Hepatocyte (in vitro differentiated cells): ENCODE data around the gene TXNL4B.

Experiments
- EZH2 ChIP-seq: fragments of 200-600 bp; sonication (generic); IDR thresholded peaks from 2 replicates; pipeline ENCODE4 v1.6.1; 2016; ENCODE audit warnings: antibody characterized with exemption, mild to moderate bottlenecking, borderline replicate concordance
- EZH2phosphoT487 ChIP-seq: fragments of 200-600 bp; sonication (generic); IDR thresholded peaks from one replicate; pipeline ENCODE4 v1.6.1; 2018; ENCODE audit warnings: antibody characterized with exemption, mild to moderate bottlenecking, low read depth, moderate library complexity; ENCODE audit not compliant: unreplicated experiment, severe bottlenecking
- TF ChIP-seq, protein P1 (sequence below): fragments of 200-600 bp; sonication (generic); IDR thresholded peaks from 2 replicates; pipeline ENCODE4 v1.5.1; 2016; ENCODE audit warnings: antibody characterized with exemption, mild to moderate bottlenecking; ENCODE audit not compliant: poor library complexity

- TF ChIP-seq, protein P1, sequence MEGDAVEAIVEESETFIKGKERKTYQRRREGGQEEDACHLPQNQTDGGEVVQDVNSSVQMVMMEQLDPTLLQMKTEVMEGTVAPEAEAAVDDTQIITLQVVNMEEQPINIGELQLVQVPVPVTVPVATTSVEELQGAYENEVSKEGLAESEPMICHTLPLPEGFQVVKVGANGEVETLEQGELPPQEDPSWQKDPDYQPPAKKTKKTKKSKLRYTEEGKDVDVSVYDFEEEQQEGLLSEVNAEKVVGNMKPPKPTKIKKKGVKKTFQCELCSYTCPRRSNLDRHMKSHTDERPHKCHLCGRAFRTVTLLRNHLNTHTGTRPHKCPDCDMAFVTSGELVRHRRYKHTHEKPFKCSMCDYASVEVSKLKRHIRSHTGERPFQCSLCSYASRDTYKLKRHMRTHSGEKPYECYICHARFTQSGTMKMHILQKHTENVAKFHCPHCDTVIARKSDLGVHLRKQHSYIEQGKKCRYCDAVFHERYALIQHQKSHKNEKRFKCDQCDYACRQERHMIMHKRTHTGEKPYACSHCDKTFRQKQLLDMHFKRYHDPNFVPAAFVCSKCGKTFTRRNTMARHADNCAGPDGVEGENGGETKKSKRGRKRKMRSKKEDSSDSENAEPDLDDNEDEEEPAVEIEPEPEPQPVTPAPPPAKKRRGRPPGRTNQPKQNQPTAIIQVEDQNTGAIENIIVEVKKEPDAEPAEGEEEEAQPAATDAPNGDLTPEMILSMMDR, result no peak
- TF ChIP-seq EZH2phosphoT487, result no peak
- no peak for TF ChIP-seq EZH2
These were observed 9.0 kb downstream of the TXNL4B start for GRCh38 chr16:72084445-72084844.
